ENCODE data around the gene BTG1. TPM values are rescaled to one million over a fixed set of nuclear protein-coding genes. Genes with fewer than 3 reads are reported as not detected.

BTG1 gene
- total RNA-seq, 1 donor from 2014 or later = 45.1 TPM

- DNase-seq (ENCODE audit: low spot score) = no peak
- no peak overlapping the region for H3K4me3 Mint-ChIP-seq
- no peaks in the 10 kb centered on the region for H3K27me3 ChIP-seq
- H2AFZ ChIP-seq (replicated peaks) = no peak overlapping the region
- no peak overlapping the region for H3K27ac Mint-ChIP-seq
- H3K4me3 ChIP-seq = no peak overlapping the region
- no peak for TF ChIP-seq CTCF (IDR thresholded peaks at IDR 0.05)
- no peak for TF ChIP-seq EZH2phosphoT487 (IDR thresholded peaks at IDR 0.05)
- TF ChIP-seq EZH2 (IDR thresholded peaks at IDR 0.05) = no peak
- H3K4me1 ChIP-seq = peaks cover 4% of the 10 kb centered on the region
- H3K27ac ChIP-seq = no peak overlapping the region
- H3K4me1 Mint-ChIP-seq = peaks cover 7% of the 10 kb centered on the region
- no peak overlapping the region for H3K4me2 ChIP-seq
- H3K79me2 ChIP-seq (ENCODE audit: low read depth) = no peaks in the 10 kb centered on the region
- no peaks in the 10 kb centered on the region for H3F3A ChIP-seq (ENCODE audit: low read depth)
- H3K36me3 Mint-ChIP-seq = no peaks in the 10 kb centered on the region
- H3K27me3 Mint-ChIP-seq (ENCODE audit: insufficient read depth, low read depth) = peaks cover 2% of the 10 kb centered on the region
- H3K9me3 ChIP-seq (ENCODE audit: low read depth) = no peaks in the 10 kb centered on the region
- H3K36me3 ChIP-seq = no peaks in the 10 kb centered on the region
- H3K9me3 Mint-ChIP-seq = no peaks in the 10 kb centered on the region
- no peaks in the 10 kb centered on the region for H4K20me1 ChIP-seq (ENCODE audit: low read depth)
- H3K9ac ChIP-seq = no peak overlapping the region
These were observed 10.5 kb upstream of the BTG1 start for GRCh38 chr12:92156139-92156538.

GRCh38 chr12:92155733-92156132 is 10.1 kb upstream of the BTG1 start:
- no peak overlapping the region for H3K27ac ChIP-seq
- no peak for DNase-seq (ENCODE audit: low spot score)
- Mint-ChIP-seq H3K4me1 (peaks cover 7% of the 10 kb centered on the region), H3K27me3 (ENCODE audit: insufficient read depth, low read depth) (peaks cover 2% of the 10 kb centered on the region), H3K4me3 (no peak overlapping the region), H3K9me3 (no peaks in the 10 kb centered on the region), H3K27ac (no peak overlapping the region), H3K36me3 (no peaks in the 10 kb centered on the region)
- H3K4me3 ChIP-seq = no peak overlapping the region
- no peak overlapping the region for H3K4me2 ChIP-seq
- peaks cover 4% of the 10 kb centered on the region for H3K4me1 ChIP-seq
- no peak overlapping the region for H3K9ac ChIP-seq
- H3K9me3 ChIP-seq (ENCODE audit: low read depth) = no peaks in the 10 kb centered on the region
- no peaks in the 10 kb centered on the region for H3K79me2 ChIP-seq (ENCODE audit: low read depth)
- no peak overlapping the region for H2AFZ ChIP-seq (replicated peaks)
- H3F3A ChIP-seq (ENCODE audit: low read depth) = no peaks in the 10 kb centered on the region
- no peaks in the 10 kb centered on the region for H4K20me1 ChIP-seq (ENCODE audit: low read depth)
- H3K36me3 ChIP-seq = no peaks in the 10 kb centered on the region
- TF ChIP-seq EZH2phosphoT487 (IDR thresholded peaks at IDR 0.05) (no peak), CTCF (IDR thresholded peaks at IDR 0.05) (no peak), EZH2 (IDR thresholded peaks at IDR 0.05) (no peak)
- H3K27me3 ChIP-seq = no peaks in the 10 kb centered on the region

- DNase-seq (ENCODE audit: low spot score) = no peak
- no peak overlapping the region for H2AFZ ChIP-seq (replicated peaks)
- H3K9me3 Mint-ChIP-seq = no peaks in the 10 kb centered on the region
- H3K27ac ChIP-seq = no peak overlapping the region
- H3K4me3 ChIP-seq = no peak overlapping the region
- peaks cover 17% of the 10 kb centered on the region for H3K4me1 ChIP-seq
- H3F3A ChIP-seq (ENCODE audit: low read depth) = peaks cover under 1% of the 10 kb centered on the region
- H3K4me1 Mint-ChIP-seq = peaks cover 13% of the 10 kb centered on the region
- no peaks in the 10 kb centered on the region for H3K36me3 Mint-ChIP-seq
- no peak overlapping the region for H3K4me2 ChIP-seq
- TF ChIP-seq CTCF (IDR thresholded peaks at IDR 0.05) = no peak
- no peak for TF ChIP-seq EZH2 (IDR thresholded peaks at IDR 0.05)
- TF ChIP-seq EZH2phosphoT487 (IDR thresholded peaks at IDR 0.05) = no peak
- H3K79me2 ChIP-seq (ENCODE audit: low read depth) = peaks cover 17% of the 10 kb centered on the region
- H3K27me3 Mint-ChIP-seq (ENCODE audit: insufficient read depth, low read depth) = no peaks in the 10 kb centered on the region
- no peaks in the 10 kb centered on the region for H4K20me1 ChIP-seq (ENCODE audit: low read depth)
- H3K27ac Mint-ChIP-seq = no peak overlapping the region
- H3K36me3 ChIP-seq = no peaks in the 10 kb centered on the region
- no peaks in the 10 kb centered on the region for H3K27me3 ChIP-seq
- no peaks in the 10 kb centered on the region for H3K9me3 ChIP-seq (ENCODE audit: low read depth)
- H3K4me3 Mint-ChIP-seq = no peak overlapping the region
- no peak overlapping the region for H3K9ac ChIP-seq
These were observed 6.3 kb upstream of the BTG1 start for GRCh38 chr12:92151916-92152315.
